IgD-negative memory B cell (primary cell): Measurements from ENCODE around the gene ABHD3. TPM values are rescaled to one million over a fixed set of nuclear protein-coding genes. Genes with fewer than 3 reads are reported as not detected.

Experiments
- polyA plus RNA-seq: library from polyadenylated mRNA; unstranded; fragments of 300-500 nt; fragmentation: Illumina TruSeq; gene quantifications from one replicate; pipeline ENCODE4 v1.2.3, GENCODE V29; 2021

ABHD3 gene
- polyA plus RNA-seq, 1 donor from 2014 or later: 17.7 TPM

Other genes starting within 250 kb of the ABHD3 start
- 11.4 TPM for gene ESCO1, start 104.1 kb downstream of the ABHD3 start, polyA plus RNA-seq
- 102 TPM for gene SNRPD1, start 92.5 kb downstream of the ABHD3 start, polyA plus RNA-seq
- gene MIB1, start 36.0 kb upstream of the ABHD3 start, polyA plus RNA-seq: 2.2 TPM